OCI-LY3 (cell line): Measurements from ENCODE around the gene C8G.

Experiments
- H2AFZ ChIP-seq: fragments of 200-600, 300-600 bp; shearing (Covaris generic); 2 replicates; pipeline ENCODE4 v1.6.0; 2014; ENCODE audit warnings: antibody characterized with exemption, low read depth, low read length
- H3K27ac ChIP-seq: fragments of 200-600, 300-600 bp; sonication (generic); 2 replicates; pipeline ENCODE4 v1.5.1; 2014; ENCODE audit warnings: mild to moderate bottlenecking, low read length, moderate library complexity, mixed read lengths
- H3K27me3 ChIP-seq: fragments of 200-600, 300-600 bp; sonication (generic); 2 replicates; pipeline ENCODE4 v1.6.1; 2014; ENCODE audit warnings: low read depth, low read length, mixed read lengths
- H3K36me3 ChIP-seq: fragments of 200-600, 300-600 bp; sonication (generic); replicated peaks from 2 replicates; pipeline ENCODE3; 2014; ENCODE audit warnings: low read depth, low read length, mixed read lengths
- H3K4me1 ChIP-seq: fragments of 300-600, 200-600 bp; sonication (generic); 2 replicates; pipeline ENCODE4 v1.6.1; 2014; ENCODE audit warnings: low read length, mixed read lengths
- H3K4me2 ChIP-seq: fragments of 200-600, 300-600 bp; sonication (generic); 2 replicates; pipeline ENCODE4 v1.6.1; 2014; ENCODE audit warnings: low read length, mixed read lengths
- H3K4me3 ChIP-seq: fragments of 300-600, 200-600 bp; sonication (generic); 2 replicates; pipeline ENCODE4 v1.5.1; 2014; ENCODE audit warnings: antibody characterized with exemption, mild to moderate bottlenecking, low read length, moderate library complexity
- H3K79me2 ChIP-seq: fragments of 300-600, 200-600 bp; shearing (Covaris generic); 2 replicates; pipeline ENCODE4 v1.6.1; 2014; ENCODE audit warnings: mild to moderate bottlenecking, low read length, mixed read lengths
- H3K9ac ChIP-seq: fragments of 300-600, 200-600 bp; shearing (Covaris generic); 2 replicates; pipeline ENCODE4 v1.6.0; 2014; ENCODE audit warnings: mild to moderate bottlenecking, low read length, moderate library complexity
- H3K9me3 ChIP-seq: fragments of 200-600, 300-600 bp; shearing (Covaris generic); 2 replicates; pipeline ENCODE4 v1.6.1; 2014; ENCODE audit warnings: low read length, mixed read lengths; ENCODE audit not compliant: insufficient read depth
- H4K20me1 ChIP-seq: fragments of 200-600, 300-600 bp; sonication (generic); 2 replicates; pipeline ENCODE4 v1.6.1; 2016; ENCODE audit warnings: low read length, mixed read lengths; ENCODE audit not compliant: insufficient read depth
- EZH2phosphoT487 ChIP-seq: fragments of 200-600 bp; shearing (Covaris generic); IDR thresholded peaks from 2 replicates; pipeline ENCODE4 v1.6.1; 2018; ENCODE audit warnings: antibody characterized with exemption, mixed run types, low read depth
- TF ChIP-seq, protein P1 (sequence below): fragments of 200-600, 300-600 bp; sonication (generic); IDR thresholded peaks from 2 replicates; pipeline ENCODE4 v1.5.1; 2014; ENCODE audit warnings: antibody characterized with exemption, low read length, low read depth

Gene C8G

DNA sequence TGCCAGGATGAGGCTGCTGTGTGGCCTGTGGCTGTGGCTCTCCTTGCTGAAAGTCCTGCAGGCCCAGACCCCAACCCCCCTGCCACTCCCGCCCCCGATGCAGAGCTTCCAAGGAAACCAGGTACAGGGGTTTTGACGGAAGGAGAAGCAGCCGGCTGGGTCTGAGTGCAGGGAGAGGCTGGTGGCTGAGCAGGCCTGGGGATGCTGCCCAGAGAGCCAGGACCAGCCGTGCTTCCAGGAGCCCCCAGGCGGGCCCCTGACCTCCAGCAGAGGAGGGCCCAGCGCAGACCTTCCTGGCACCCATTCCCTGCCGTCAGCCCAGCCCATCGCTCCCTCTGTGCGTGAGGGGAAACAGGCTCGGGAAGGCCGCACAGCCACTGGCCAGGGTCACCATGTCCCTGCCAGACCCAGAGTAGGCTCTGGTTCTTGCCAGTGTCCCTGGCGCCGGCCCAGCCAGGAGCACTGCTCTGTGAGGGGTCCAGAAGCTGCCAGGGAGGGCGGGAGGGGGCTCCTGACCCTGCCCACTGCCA, 7.3 kb downstream of the C8G start:
- H3K27me3 ChIP-seq = no peaks in the 10 kb centered on the region; the same call in 1 of the 2 replicates
- H3K4me1 ChIP-seq = peaks cover 20% of the 10 kb centered on the region
- H3K36me3 ChIP-seq = no peaks in the 10 kb centered on the region
- no peak overlapping the region for H3K9ac ChIP-seq
- no peaks in the 10 kb centered on the region for H3K79me2 ChIP-seq
- no peak overlapping the region for H3K27ac ChIP-seq
- no peak overlapping the region for H3K4me3 ChIP-seq
- H3K9me3 ChIP-seq = no peaks in the 10 kb centered on the region
- no peak for TF ChIP-seq EZH2phosphoT487
- TF ChIP-seq, protein P1, sequence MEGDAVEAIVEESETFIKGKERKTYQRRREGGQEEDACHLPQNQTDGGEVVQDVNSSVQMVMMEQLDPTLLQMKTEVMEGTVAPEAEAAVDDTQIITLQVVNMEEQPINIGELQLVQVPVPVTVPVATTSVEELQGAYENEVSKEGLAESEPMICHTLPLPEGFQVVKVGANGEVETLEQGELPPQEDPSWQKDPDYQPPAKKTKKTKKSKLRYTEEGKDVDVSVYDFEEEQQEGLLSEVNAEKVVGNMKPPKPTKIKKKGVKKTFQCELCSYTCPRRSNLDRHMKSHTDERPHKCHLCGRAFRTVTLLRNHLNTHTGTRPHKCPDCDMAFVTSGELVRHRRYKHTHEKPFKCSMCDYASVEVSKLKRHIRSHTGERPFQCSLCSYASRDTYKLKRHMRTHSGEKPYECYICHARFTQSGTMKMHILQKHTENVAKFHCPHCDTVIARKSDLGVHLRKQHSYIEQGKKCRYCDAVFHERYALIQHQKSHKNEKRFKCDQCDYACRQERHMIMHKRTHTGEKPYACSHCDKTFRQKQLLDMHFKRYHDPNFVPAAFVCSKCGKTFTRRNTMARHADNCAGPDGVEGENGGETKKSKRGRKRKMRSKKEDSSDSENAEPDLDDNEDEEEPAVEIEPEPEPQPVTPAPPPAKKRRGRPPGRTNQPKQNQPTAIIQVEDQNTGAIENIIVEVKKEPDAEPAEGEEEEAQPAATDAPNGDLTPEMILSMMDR = no peak
- no peak overlapping the region for H2AFZ ChIP-seq
- no peak overlapping the region for H3K4me2 ChIP-seq
- H4K20me1 ChIP-seq = no peaks in the 10 kb centered on the region

DNA sequence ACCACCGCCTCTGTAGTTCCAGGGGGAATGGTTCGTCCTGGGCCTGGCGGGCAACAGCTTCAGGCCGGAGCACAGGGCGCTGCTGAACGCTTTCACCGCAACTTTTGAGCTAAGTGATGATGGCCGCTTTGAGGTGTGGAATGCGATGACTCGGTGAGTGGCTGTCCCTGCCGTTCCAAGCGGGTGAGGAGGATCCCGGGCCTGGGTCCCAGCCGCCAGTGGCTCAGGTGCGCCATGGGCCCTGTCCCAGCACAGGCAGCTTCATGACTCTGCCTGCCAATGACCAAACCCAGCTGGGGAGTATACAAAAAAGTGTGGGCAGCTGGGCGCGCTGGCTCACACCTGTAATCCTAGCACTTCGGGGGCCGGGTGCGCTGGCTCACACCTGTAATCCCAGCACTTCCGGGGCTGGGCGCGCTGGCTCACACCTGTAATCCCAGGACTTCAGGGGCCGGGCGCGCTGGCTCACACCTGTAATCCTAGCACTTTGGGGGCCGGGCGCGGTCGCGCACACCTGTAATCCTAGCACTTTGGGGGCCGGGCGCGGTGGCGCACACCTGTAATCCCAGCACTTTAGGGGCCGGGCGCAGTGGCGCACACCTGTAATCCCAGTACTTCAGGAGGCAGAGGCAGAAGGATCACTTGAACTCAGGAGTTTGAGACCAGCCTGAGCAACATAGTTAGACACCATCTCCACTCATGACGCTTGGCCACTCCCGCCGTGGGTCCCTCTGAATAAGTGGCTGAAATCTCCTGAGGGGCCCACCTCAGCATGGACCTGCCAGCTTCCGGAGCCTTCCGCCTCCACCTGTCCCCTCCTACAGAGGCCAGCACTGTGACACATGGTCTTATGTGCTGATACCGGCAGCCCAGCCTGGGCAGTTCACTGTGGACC, 8.1 kb downstream of the C8G start:
- Histone ChIP-seq H3K36me3 (no peaks in the 10 kb centered on the region), H2AFZ (no peak overlapping the region), H3K4me2 (no peak overlapping the region), H3K9me3 (no peaks in the 10 kb centered on the region), H3K27ac (no peak overlapping the region), H3K27me3 (no peaks in the 10 kb centered on the region; the same call in 1 of the 2 replicates), H3K9ac (no peak overlapping the region), H4K20me1 (no peaks in the 10 kb centered on the region), H3K79me2 (no peaks in the 10 kb centered on the region), H3K4me3 (no peak overlapping the region), H3K4me1 (peaks cover 13% of the 10 kb centered on the region)
- no peak for TF ChIP-seq EZH2phosphoT487
- TF ChIP-seq, protein P1 = no peak

GRCh38 chr9:136953771-136954269, 8.8 kb downstream of the C8G start:
- Histone ChIP-seq H3K27me3 (no peaks in the 10 kb centered on the region; the same call in 1 of the 2 replicates), H3K4me1 (peaks cover 10% of the 10 kb centered on the region), H3K4me3 (no peak overlapping the region), H3K4me2 (no peak overlapping the region), H3K27ac (no peak overlapping the region), H3K9ac (no peak overlapping the region), H2AFZ (no peak overlapping the region), H3K36me3 (no peaks in the 10 kb centered on the region), H3K79me2 (no peaks in the 10 kb centered on the region), H4K20me1 (no peaks in the 10 kb centered on the region), H3K9me3 (no peaks in the 10 kb centered on the region)
- TF ChIP-seq EZH2phosphoT487 = no peak
- TF ChIP-seq, protein P1 = no peak

DNA sequence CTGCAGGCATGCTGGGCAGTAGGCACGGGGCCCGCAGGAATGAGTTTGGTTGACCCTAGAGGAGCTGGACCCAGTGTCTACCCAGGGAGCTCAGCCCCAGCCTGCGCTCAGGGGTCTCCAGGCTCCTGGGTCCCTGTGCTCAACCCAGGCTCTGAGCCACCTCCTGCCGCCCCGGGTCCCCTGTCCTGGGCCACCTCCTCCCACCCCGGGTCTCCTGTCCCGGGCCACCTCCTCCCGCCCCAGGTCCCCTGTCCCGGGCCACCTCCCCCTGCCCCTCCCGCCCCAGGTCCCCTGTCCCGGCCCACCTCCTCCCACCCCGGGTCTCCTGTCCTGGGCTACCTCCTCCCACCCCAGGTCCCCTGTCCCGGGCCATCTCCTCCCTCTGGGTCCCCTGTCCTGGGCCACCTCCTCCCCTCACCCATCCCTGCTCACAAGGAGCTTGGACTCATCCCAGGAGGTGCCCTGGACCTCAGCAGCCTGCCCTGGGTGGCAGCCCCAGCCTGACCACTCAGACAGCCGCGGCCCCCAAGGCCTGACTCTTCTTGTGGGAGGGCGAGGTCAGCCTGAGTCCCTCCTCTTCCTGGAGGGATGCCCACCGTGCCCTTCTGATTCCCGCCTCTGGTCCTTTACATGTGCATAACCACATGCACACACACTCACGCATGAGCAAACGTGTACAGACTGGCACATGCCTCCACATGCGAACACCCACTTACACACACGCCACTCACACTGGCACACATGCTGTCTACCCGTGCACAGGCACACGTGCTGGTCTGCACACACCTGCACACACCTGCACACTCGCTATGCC, 9.4 kb downstream of the C8G start:
- Histone ChIP-seq H3K27me3 (no peaks in the 10 kb centered on the region; the same call in 1 of the 2 replicates), H3K4me2 (no peak overlapping the region), H3K4me1 (peaks cover 5% of the 10 kb centered on the region; the same call in 1 of the 2 replicates), H3K36me3 (no peaks in the 10 kb centered on the region), H3K4me3 (no peak overlapping the region), H3K27ac (no peak overlapping the region), H3K79me2 (no peaks in the 10 kb centered on the region), H4K20me1 (no peaks in the 10 kb centered on the region), H2AFZ (no peak overlapping the region), H3K9ac (no peak overlapping the region), H3K9me3 (no peaks in the 10 kb centered on the region)
- no peak for TF ChIP-seq EZH2phosphoT487
- TF ChIP-seq, protein P1 = no peak
